SU-DHL-6 (cell line): ENCODE results near the gene IFT27.

Source experiments
- H2AFZ ChIP-seq: fragments of 200-600 bp; sonication (generic); 2 replicates; pipeline ENCODE4 v1.6.1; 2014; ENCODE audit warnings: low read depth, mild to moderate bottlenecking, moderate library complexity, mixed read lengths, antibody characterized with exemption, low read length; ENCODE audit not compliant: severe bottlenecking
- H3F3A ChIP-seq: fragments of 200-600 bp; shearing (Covaris generic); 2 replicates; pipeline ENCODE4 v1.6.0; 2016; ENCODE audit warnings: antibody characterized with exemption, mild to moderate bottlenecking; ENCODE audit not compliant: insufficient read depth
- H3K27ac ChIP-seq: fragments of 200-600 bp; sonication (generic); 2 replicates; pipeline ENCODE4 v1.5.1; 2016; ENCODE audit warnings: low read depth, mild to moderate bottlenecking, low read length, moderate library complexity, mixed read lengths
- H3K27me3 ChIP-seq: fragments of 200-600 bp; sonication (generic), shearing (Covaris generic); 2 replicates; pipeline ENCODE4 v1.6.0; 2014; ENCODE audit warnings: mild to moderate bottlenecking, low read length
- H3K36me3 ChIP-seq: fragments of 200-600 bp; sonication (generic); 2 replicates; pipeline ENCODE4 v1.6.1; 2014; ENCODE audit warnings: mild to moderate bottlenecking, low read length, mixed read lengths
- H3K4me2 ChIP-seq: fragments of 300-600, 200-600 bp; shearing (Covaris generic), sonication (generic); 2 replicates; pipeline ENCODE4 v1.6.0; 2014; ENCODE audit warnings: low read length, low read depth, mild to moderate bottlenecking; ENCODE audit not compliant: poor library complexity, severe bottlenecking
- H3K4me3 ChIP-seq: fragments of 200-600 bp; sonication (generic); 2 replicates; pipeline ENCODE4 v1.5.1; 2014; ENCODE audit warnings: antibody characterized with exemption, low read length, mild to moderate bottlenecking, mixed read lengths; ENCODE audit not compliant: insufficient read depth, poor library complexity, severe bottlenecking
- H3K79me2 ChIP-seq: fragments of 200-600 bp; sonication (generic); 2 replicates; pipeline ENCODE4 v1.6.1; 2014; ENCODE audit warnings: mild to moderate bottlenecking, low read length, moderate library complexity; ENCODE audit not compliant: insufficient read depth
- H3K9ac ChIP-seq: fragments of 200-600 bp; sonication (generic); 2 replicates; pipeline ENCODE4 v1.7.0; 2014; ENCODE audit warnings: mild to moderate bottlenecking, low read length
- H3K9me2 ChIP-seq: fragments of 200-600 bp; sonication (generic); replicated peaks from 2 replicates; pipeline ENCODE4 v1.6.1; 2014; ENCODE audit warnings: low read length; ENCODE audit not compliant: insufficient read depth
- H3K9me3 ChIP-seq: fragments of 200-600 bp; sonication (generic); 2 replicates; pipeline ENCODE4 v1.6.1; 2014; ENCODE audit warnings: low read length, mixed read lengths; ENCODE audit not compliant: insufficient read depth
- H4K20me1 ChIP-seq: fragments of 200-600 bp; sonication (generic); 2 replicates; pipeline ENCODE4 v1.6.1; 2014; ENCODE audit warnings: low read depth, mild to moderate bottlenecking, antibody characterized with exemption, low read length, moderate library complexity, mixed read lengths
- CTCF ChIP-seq: fragments of 200-600 bp; sonication (generic); IDR thresholded peaks from one replicate; pipeline ENCODE4 v1.5.1; 2017; ENCODE audit warnings: antibody characterized with exemption, mild to moderate bottlenecking, low read length, moderate library complexity; ENCODE audit not compliant: insufficient read depth, poor library complexity, severe bottlenecking
- EZH2phosphoT487 ChIP-seq: fragments of 200-600 bp; sonication (generic), shearing (Covaris generic); conservative IDR thresholded peaks from 2 replicates; pipeline ENCODE4 v1.6.1; 2018; ENCODE audit warnings: mild to moderate bottlenecking, antibody characterized with exemption, low read length, moderate library complexity, mixed read lengths

IFT27 gene

DNA sequence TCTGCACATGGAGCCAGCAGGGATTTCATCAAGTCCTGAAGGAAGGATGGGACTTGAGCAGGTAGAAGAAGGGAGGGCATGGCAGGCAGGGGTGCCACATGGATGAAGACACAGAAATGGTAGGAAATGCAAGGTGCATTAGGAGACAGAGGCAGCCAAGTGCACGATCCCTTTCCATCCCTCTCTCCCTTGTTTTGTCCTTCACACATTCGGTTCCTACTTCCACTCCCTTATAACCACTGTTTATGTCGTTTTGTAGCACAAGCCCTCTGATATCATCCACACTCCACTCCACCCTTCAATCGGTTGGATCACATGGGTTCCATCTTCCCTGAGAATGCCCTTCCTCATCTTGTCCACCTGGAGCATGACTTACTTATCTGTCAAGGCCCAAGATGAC is 35.2 kb downstream of the IFT27 start:
- no peaks in the 10 kb centered on the region for H4K20me1 ChIP-seq
- H3K36me3 ChIP-seq = no peaks in the 10 kb centered on the region
- H2AFZ ChIP-seq = no peak overlapping the region
- H3K79me2 ChIP-seq = no peaks in the 10 kb centered on the region
- no peaks in the 10 kb centered on the region for H3K9me3 ChIP-seq
- H3K4me2 ChIP-seq = no peak overlapping the region
- no peaks in the 10 kb centered on the region for H3K27me3 ChIP-seq
- H3K9me2 ChIP-seq = no peaks in the 10 kb centered on the region
- H3K4me3 ChIP-seq = no peak overlapping the region
- no peak overlapping the region for H3K9ac ChIP-seq
- H3K27ac ChIP-seq = no peak overlapping the region
- TF ChIP-seq CTCF (no peak), EZH2phosphoT487 (no peak)
- no peaks in the 10 kb centered on the region for H3F3A ChIP-seq

DNA sequence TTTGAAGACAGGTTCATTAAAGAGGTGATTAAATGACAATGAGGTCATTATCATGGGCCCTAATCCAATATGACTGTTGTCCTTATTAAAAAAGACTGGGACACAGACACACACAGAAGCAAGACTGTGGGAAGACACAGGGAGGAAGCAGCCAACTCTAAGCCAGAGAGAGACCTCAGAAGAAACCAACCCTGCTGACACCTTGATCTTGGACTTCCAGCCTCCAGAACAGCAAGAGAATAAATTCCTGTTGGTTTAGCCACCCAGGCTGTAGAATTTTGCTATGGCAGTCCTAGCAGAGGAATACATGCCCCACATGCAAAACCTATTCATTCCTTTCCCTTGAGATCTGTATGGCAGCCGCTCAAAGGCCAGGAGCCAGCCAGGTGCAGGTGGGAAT is 36.7 kb downstream of the IFT27 start:
- Histone ChIP-seq H3K4me2 (no peak overlapping the region), H3K9ac (no peak overlapping the region), H3K79me2 (no peaks in the 10 kb centered on the region), H3K9me3 (no peaks in the 10 kb centered on the region), H3K36me3 (no peaks in the 10 kb centered on the region), H2AFZ (no peak overlapping the region), H3K4me3 (no peak overlapping the region), H4K20me1 (no peaks in the 10 kb centered on the region), H3K9me2 (no peaks in the 10 kb centered on the region), H3K27ac (no peak overlapping the region), H3K27me3 (no peaks in the 10 kb centered on the region), H3F3A (no peaks in the 10 kb centered on the region)
- TF ChIP-seq EZH2phosphoT487 (no peak), CTCF (no peak)

DNA sequence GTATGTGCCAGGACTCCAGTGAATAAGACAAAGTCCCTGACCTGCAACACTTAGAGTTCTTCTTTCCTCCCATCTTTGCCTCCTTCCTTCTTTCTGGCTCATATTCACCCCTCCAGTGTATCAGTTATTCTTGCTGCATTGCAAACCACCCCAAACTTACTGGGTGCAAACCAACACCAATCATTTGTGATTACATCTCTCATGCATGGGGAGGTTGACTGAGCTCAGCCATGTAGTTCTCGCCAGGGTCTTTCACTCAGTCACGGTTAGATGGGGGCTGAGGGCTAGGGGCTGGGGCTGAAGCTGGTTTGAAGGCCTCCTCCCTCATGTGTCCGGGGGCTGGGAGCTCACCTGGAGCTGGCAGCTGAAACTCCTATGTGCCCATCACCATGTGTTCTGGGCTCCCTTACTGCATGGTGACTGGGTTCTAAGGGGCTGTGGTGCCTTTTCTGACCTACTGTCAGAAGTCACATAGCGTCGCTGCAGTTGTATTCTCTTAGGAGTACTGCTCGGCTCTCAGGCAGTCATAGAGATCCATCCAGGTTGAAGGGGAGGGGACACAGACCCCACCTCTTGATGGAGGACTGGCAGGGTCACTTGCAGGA is 37.4 kb downstream of the IFT27 start:
- H3F3A ChIP-seq = no peaks in the 10 kb centered on the region
- no peaks in the 10 kb centered on the region for H4K20me1 ChIP-seq
- H2AFZ ChIP-seq = no peak overlapping the region
- no peaks in the 10 kb centered on the region for H3K9me2 ChIP-seq
- H3K9me3 ChIP-seq = no peaks in the 10 kb centered on the region
- no peak overlapping the region for H3K4me2 ChIP-seq
- H3K27me3 ChIP-seq = no peaks in the 10 kb centered on the region
- TF ChIP-seq CTCF (no peak), EZH2phosphoT487 (no peak)
- H3K27ac ChIP-seq = no peak overlapping the region
- H3K9ac ChIP-seq = no peak overlapping the region
- H3K36me3 ChIP-seq = no peaks in the 10 kb centered on the region
- H3K4me3 ChIP-seq = no peak overlapping the region
- H3K79me2 ChIP-seq = no peaks in the 10 kb centered on the region
